ENCODE results near the gene CPLANE1.
"Not testable (repeated sequence)": the region's sequence is repeated elsewhere in the genome, so short reads cannot be mapped to it uniquely, and the experiment has no call there.

Gene CPLANE1

DNA sequence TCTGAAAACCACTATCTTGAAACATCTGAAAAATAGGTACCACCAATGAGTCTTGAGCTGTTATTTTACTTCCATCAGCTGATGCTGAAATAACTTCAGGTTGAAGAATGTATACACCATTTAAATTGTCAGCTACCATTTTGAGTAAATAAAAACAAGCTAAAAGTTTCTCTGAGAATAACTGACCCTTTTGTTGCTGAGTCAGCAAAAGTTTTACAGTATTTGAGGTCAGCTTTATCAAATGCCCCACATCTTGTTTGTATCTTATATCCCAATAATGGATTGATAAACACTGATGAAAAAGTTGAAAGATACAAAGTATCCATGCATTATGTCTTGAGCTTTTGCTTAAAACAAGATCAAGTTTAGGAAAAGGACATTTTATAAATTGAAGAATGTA lies 22.8 kb downstream of the CPLANE1 start:
- Histone ChIP-seq H3K4me1 (ENCODE audit: insufficient read depth, low read length) (no peaks in the 10 kb centered on the region), H3K9ac (ENCODE audit: low read depth, low read length) (no peak overlapping the region), H3K9me3 (ENCODE audit: control insufficient read depth, insufficient read depth, low read length) (no peaks in the 10 kb centered on the region), H3K36me3 (ENCODE audit: insufficient read depth, low read length) (no peaks in the 10 kb centered on the region)

GRCh38 chr5:37222181-37222580 lies 27.0 kb downstream of the CPLANE1 start:
- H3K9ac ChIP-seq (ENCODE audit: low read depth, low read length) = no peak overlapping the region
- no peaks in the 10 kb centered on the region for H3K36me3 ChIP-seq (ENCODE audit: insufficient read depth, low read length)
- H3K4me1 ChIP-seq (ENCODE audit: insufficient read depth, low read length) = no peaks in the 10 kb centered on the region
- H3K9me3 ChIP-seq (ENCODE audit: control insufficient read depth, insufficient read depth, low read length) = no peaks in the 10 kb centered on the region

DNA sequence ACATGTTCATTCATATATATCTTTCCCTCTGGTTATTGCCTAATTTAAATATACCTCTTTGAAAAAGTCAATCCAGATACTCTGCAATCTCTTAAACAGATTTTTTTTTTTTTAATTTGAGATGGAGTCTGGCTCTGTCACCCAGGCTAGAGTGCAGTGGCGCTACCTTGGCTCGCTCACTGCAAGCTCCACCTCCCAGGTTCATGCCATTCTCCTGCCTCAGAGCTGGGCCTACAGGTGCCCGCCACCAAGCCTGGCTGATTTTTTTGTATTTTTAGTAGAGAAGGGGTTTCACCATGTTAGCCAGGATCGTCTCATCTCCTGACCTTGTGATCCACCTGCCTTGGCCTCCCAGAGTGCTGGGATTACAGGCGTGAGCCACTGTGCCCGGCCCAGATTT lies 28.8 kb downstream of the CPLANE1 start:
- not testable (repeated sequence) for H3K36me3 ChIP-seq (ENCODE audit: insufficient read depth, low read length); H3K4me1 ChIP-seq (ENCODE audit: insufficient read depth, low read length); H3K9me3 ChIP-seq (ENCODE audit: control insufficient read depth, insufficient read depth, low read length); H3K9ac ChIP-seq (ENCODE audit: low read depth, low read length)

DNA sequence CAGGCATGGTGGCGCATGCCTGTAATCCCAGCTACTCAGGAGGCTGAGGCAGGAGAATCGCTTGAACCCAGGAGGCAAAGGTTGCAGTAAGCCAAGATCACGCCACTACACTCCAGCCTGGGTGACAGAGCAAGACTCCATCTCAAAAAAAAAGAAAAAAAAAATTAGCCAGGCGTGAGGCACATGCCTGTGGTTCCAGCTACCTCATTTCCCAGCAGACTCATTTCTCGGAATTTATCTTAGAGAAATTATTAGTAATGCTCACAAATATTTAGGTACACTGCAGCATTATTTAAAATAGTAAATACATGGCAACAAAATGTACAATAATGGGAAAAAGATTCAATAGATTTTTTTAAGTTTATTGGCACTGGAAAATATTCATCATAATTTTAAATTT lies 29.8 kb downstream of the CPLANE1 start:
- H3K36me3 ChIP-seq (ENCODE audit: insufficient read depth, low read length); H3K9ac ChIP-seq (ENCODE audit: low read depth, low read length); H3K4me1 ChIP-seq (ENCODE audit: insufficient read depth, low read length); H3K9me3 ChIP-seq (ENCODE audit: control insufficient read depth, insufficient read depth, low read length): not testable (repeated sequence)

- H3K9ac ChIP-seq (ENCODE audit: low read depth, low read length) = no peak overlapping the region
- H3K9me3 ChIP-seq (ENCODE audit: control insufficient read depth, insufficient read depth, low read length) = no peaks in the 10 kb centered on the region
- H3K4me1 ChIP-seq (ENCODE audit: insufficient read depth, low read length) = no peaks in the 10 kb centered on the region
- H3K36me3 ChIP-seq (ENCODE audit: insufficient read depth, low read length) = no peaks in the 10 kb centered on the region
These were observed 31.2 kb downstream of the CPLANE1 start for GRCh38 chr5:37217976-37218375.

- no peaks in the 10 kb centered on the region; the same call in 1 of the 2 replicates for H3K36me3 ChIP-seq (ENCODE audit: insufficient read depth, low read length)
- H3K9ac ChIP-seq (ENCODE audit: low read depth, low read length) = no peak overlapping the region
- H3K4me1 ChIP-seq (ENCODE audit: insufficient read depth, low read length) = no peaks in the 10 kb centered on the region
- no peaks in the 10 kb centered on the region for H3K9me3 ChIP-seq (ENCODE audit: control insufficient read depth, insufficient read depth, low read length)
These were observed 34.6 kb downstream of the CPLANE1 start for GRCh38 chr5:37214550-37214949.

DNA sequence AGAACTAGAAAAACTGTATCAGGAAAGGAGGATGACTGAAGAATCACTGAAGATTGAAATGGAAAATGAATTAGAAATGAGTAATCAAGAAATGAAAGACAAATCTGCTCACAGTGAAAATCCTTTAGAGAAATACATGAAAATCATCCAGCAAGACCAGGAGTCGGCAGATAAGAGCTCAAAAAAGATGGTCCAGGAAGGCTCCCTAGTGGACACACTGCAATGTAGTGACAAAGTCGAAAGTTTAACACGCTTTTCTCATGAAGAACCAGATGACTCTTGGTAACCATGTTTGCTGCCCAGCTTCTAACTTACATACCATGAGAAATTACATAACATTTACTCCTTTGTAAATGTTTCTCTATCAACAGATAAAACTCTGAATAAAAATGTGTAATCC lies 37.1 kb downstream of the CPLANE1 start:
- Histone ChIP-seq H3K9me3 (ENCODE audit: control insufficient read depth, insufficient read depth, low read length) (no peaks in the 10 kb centered on the region), H3K4me1 (ENCODE audit: insufficient read depth, low read length) (no peaks in the 10 kb centered on the region), H3K36me3 (ENCODE audit: insufficient read depth, low read length) (no peaks in the 10 kb centered on the region; the same call in 1 of the 2 replicates), H3K9ac (ENCODE audit: low read depth, low read length) (no peak overlapping the region)

GRCh38 chr5:37211661-37212060 lies 37.5 kb downstream of the CPLANE1 start:
- no peak overlapping the region for H3K9ac ChIP-seq (ENCODE audit: low read depth, low read length)
- no peaks in the 10 kb centered on the region; the same call in 1 of the 2 replicates for H3K36me3 ChIP-seq (ENCODE audit: insufficient read depth, low read length)
- H3K9me3 ChIP-seq (ENCODE audit: control insufficient read depth, insufficient read depth, low read length) = no peaks in the 10 kb centered on the region
- H3K4me1 ChIP-seq (ENCODE audit: insufficient read depth, low read length) = no peaks in the 10 kb centered on the region

DNA sequence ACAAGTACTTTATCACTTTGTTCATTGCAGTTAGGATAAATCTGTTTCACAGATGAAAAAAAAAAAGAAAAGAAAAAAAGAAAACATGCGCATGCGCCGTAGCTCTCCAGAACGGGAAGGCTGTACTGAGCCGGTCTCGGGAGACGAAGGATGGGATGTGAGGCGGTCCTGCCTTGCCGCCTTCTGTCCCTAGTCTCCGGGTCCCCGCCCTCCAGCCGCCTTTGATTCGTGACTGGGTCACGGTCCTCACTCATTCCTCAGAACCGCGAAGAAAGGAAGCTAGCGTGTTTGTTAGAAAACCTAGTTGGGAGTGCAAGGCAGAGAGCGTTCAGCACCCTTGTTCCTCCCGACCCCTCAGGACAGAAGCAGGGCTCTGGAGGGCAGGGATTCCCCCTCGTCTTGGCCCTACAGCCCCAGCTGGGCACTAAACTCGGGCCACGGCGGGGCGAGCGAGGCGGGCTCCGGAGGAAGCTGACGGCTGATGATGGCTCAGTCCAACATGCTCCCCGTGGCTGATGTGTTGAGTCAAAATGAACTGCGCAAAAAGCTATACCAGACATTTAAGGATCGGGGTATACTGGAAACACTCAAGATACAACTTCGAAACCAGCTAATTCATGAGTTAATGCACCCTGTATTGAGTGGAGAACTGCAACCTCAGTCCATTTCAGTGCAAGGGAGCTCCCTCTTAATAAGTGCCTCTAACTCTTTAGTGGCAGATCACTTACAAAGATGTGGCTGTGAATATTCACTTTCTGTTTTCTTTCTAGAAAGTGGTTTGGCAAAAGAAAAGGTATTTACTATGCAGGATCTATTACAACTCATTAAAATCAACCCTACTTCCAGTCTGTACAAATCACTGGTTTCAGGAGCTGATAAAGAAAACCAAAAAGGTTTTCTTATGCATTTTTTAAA lies 40.0 kb downstream of the CPLANE1 start:
- Histone ChIP-seq H3K4me1 (ENCODE audit: insufficient read depth, low read length) (no peaks in the 10 kb centered on the region), H3K9me3 (ENCODE audit: control insufficient read depth, insufficient read depth, low read length) (no peaks in the 10 kb centered on the region), H3K36me3 (ENCODE audit: insufficient read depth, low read length) (no peaks in the 10 kb centered on the region; the same call in none of the 2 replicates), H3K9ac (ENCODE audit: low read depth, low read length) (no peak overlapping the region)

GRCh38 chr5:37207802-37208201 lies 41.4 kb downstream of the CPLANE1 start:
- H3K9me3 ChIP-seq (ENCODE audit: control insufficient read depth, insufficient read depth, low read length) = no peaks in the 10 kb centered on the region
- no peaks in the 10 kb centered on the region; the same call in none of the 2 replicates for H3K36me3 ChIP-seq (ENCODE audit: insufficient read depth, low read length)
- no peaks in the 10 kb centered on the region for H3K4me1 ChIP-seq (ENCODE audit: insufficient read depth, low read length)
- no peak overlapping the region for H3K9ac ChIP-seq (ENCODE audit: low read depth, low read length)

DNA sequence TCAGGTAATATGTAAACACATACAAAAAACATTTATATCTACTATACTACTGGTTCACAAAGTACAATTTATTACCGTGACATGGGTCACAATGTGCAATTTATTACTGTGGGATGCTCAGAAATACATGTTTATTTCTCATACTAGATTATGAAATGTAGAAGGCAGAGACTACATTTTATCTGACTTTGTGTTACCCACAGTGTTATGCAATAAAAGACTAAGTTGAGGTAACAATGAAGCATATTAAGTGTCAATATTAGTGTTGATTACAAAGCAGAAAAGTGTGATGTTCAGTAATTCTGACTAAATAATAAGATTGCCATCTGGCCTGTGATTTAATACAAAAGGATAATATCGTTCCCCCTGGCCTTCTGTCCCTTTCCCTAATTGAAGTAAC lies 42.4 kb downstream of the CPLANE1 start:
- no peak overlapping the region for H3K9ac ChIP-seq (ENCODE audit: low read depth, low read length)
- no peaks in the 10 kb centered on the region for H3K4me1 ChIP-seq (ENCODE audit: insufficient read depth, low read length)
- H3K36me3 ChIP-seq (ENCODE audit: insufficient read depth, low read length) = no peaks in the 10 kb centered on the region; the same call in 1 of the 2 replicates
- H3K9me3 ChIP-seq (ENCODE audit: control insufficient read depth, insufficient read depth, low read length) = no peaks in the 10 kb centered on the region

GRCh38 chr5:37198842-37199241 lies 50.3 kb downstream of the CPLANE1 start:
- no peak overlapping the region for H3K9ac ChIP-seq (ENCODE audit: low read depth, low read length)
- H3K4me1 ChIP-seq (ENCODE audit: insufficient read depth, low read length) = no peaks in the 10 kb centered on the region
- H3K36me3 ChIP-seq (ENCODE audit: insufficient read depth, low read length) = peaks cover 3% of the 10 kb centered on the region; the same call in 1 of the 2 replicates
- H3K9me3 ChIP-seq (ENCODE audit: control insufficient read depth, insufficient read depth, low read length) = no peaks in the 10 kb centered on the region

DNA sequence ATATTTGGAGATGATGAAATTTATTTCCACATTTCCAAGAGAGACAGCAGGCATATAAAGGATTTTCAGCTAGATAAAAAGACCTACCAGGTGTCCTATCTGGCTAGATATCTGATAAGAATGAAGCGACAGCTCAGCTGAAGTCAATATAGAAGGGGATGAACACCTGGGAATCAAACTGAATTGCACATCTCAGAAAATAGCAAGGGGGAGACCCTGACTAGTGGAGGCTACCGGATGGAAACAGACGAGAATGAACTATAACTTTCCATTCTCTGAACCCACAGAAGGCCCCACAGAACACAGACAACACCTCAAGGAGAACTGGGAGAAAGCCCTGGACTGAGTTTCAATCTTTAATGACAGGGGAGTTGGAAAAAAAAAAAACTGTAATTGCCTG lies 51.1 kb downstream of the CPLANE1 start:
- Histone ChIP-seq H3K9me3 (ENCODE audit: control insufficient read depth, insufficient read depth, low read length) (no peaks in the 10 kb centered on the region), H3K4me1 (ENCODE audit: insufficient read depth, low read length) (no peaks in the 10 kb centered on the region), H3K9ac (ENCODE audit: low read depth, low read length) (no peak overlapping the region), H3K36me3 (ENCODE audit: insufficient read depth, low read length) (peaks cover 3% of the 10 kb centered on the region; the same call in 1 of the 2 replicates)

DNA sequence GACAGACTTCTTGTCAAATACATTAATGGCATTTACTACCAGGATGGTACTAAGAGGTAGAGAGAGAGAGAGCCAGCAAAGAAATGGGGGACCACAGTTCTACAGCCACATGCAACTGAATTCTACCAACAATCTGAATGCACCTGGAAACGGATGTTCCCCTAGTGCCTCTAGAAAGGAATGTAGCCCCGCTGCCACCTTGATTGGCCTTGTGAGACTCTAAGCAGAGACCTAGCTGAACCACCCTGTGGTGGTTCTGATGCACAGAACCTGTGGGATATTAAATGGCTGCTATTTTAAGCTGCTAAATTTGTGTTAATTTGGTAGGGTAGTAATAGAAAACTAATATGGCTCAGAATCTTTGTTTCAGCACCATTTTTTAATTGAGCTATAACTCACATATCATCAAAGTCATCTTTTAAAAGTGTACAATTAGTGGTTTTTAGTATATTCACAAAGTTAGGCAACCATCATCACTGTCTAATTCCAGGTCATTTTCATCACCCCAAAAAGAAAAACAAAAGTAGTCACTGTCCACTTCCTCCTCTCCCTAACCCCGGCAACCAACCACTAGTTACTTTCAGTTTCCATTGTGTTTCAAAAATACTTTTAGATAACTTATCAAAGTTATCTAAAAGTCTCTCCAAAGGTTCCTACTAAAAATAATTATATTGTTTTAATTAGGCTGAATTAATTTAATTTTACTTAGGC lies 51.7 kb downstream of the CPLANE1 start:
- Histone ChIP-seq H3K36me3 (ENCODE audit: insufficient read depth, low read length) (peaks cover 3% of the 10 kb centered on the region; the same call in 1 of the 2 replicates), H3K9me3 (ENCODE audit: control insufficient read depth, insufficient read depth, low read length) (no peaks in the 10 kb centered on the region), H3K9ac (ENCODE audit: low read depth, low read length) (no peak overlapping the region), H3K4me1 (ENCODE audit: insufficient read depth, low read length) (no peaks in the 10 kb centered on the region)

- no peaks in the 10 kb centered on the region for H3K4me1 ChIP-seq (ENCODE audit: insufficient read depth, low read length)
- H3K9ac ChIP-seq (ENCODE audit: low read depth, low read length) = no peak overlapping the region
- no peaks in the 10 kb centered on the region for H3K9me3 ChIP-seq (ENCODE audit: control insufficient read depth, insufficient read depth, low read length)
- H3K36me3 ChIP-seq (ENCODE audit: insufficient read depth, low read length) = no peaks in the 10 kb centered on the region; the same call in 1 of the 2 replicates
These were observed 58.6 kb downstream of the CPLANE1 start for GRCh38 chr5:37190592-37190991.
